WTC11 (cell line): Measurements from ENCODE around the gene TRAPPC14. TPM values are rescaled to one million over a fixed set of nuclear protein-coding genes. Genes with fewer than 3 reads are reported as not detected.
A peak's percentile ranks its signal among the peaks of the same experiment; 100 is the strongest.

Experiments used
- ATAC-seq: fragments of 200-7000 bp; cut with Tn5 transposase; 2 replicates; pipeline ENCODE4 v1.10.0; 2021; ENCODE audit warnings: mild to moderate bottlenecking, moderate library complexity
- CTCF ChIA-PET: fragments of 300-600 bp; sonication (Branson Sonifier 250); formaldehyde crosslinking; loops from one replicate; lab custom pipeline; 2021; ENCODE audit warnings: antibody characterized with exemption; lab: Charles Lee
- POLR2A ChIA-PET: fragments of 350-600 bp; sonication (Branson Sonifier 250); formaldehyde crosslinking; loops from one replicate; lab custom pipeline; 2021; ENCODE audit warnings: antibody characterized with exemption; lab: Charles Lee
- DNase-seq: peaks from one replicate; pipeline ENCODE4 v3.0.0; 2021; ENCODE audit warnings: low spot score
- H3K27ac Mint-ChIP-seq: 2 replicates; pipeline ENCODE4 v1.8.0; 2021; ENCODE audit warnings: mixed read lengths
- H3K27me3 Mint-ChIP-seq: 2 replicates; pipeline ENCODE4 v1.8.0; 2021; ENCODE audit warnings: low read depth, mild to moderate bottlenecking, moderate library complexity, mixed read lengths
- H3K36me3 Mint-ChIP-seq: 2 replicates; pipeline ENCODE4 v1.8.0; 2021; ENCODE audit warnings: mixed read lengths
- H3K4me1 Mint-ChIP-seq: 2 replicates; pipeline ENCODE4 v1.8.0; 2022; ENCODE audit warnings: mixed read lengths
- H3K4me3 Mint-ChIP-seq: 2 replicates; pipeline ENCODE4 v1.8.0; 2021; ENCODE audit warnings: mild to moderate bottlenecking, moderate library complexity, mixed read lengths
- H3K9me3 Mint-ChIP-seq: 2 replicates; pipeline ENCODE4 v1.8.0; 2021; ENCODE audit warnings: mixed read lengths
- ETV6 ChIP-seq: sonication (generic); formaldehyde crosslinking; IDR thresholded peaks from 2 replicates; pipeline ENCODE4 v1.8.1; 2022; ENCODE audit warnings: mild to moderate bottlenecking, missing genetic modification reagents
- GABPB1 ChIP-seq: sonication (generic); formaldehyde crosslinking; IDR thresholded peaks from 2 replicates; pipeline ENCODE4 v1.8.1; 2023; ENCODE audit warnings: mild to moderate bottlenecking, missing genetic modification reagents
- IRF2 ChIP-seq: sonication (generic); formaldehyde crosslinking; IDR thresholded peaks from 2 replicates; pipeline ENCODE4 v1.8.0; 2022; ENCODE audit warnings: low read depth, missing genetic modification reagents, borderline replicate concordance
- TEAD1 ChIP-seq: sonication (generic); formaldehyde crosslinking; IDR thresholded peaks from 2 replicates; pipeline ENCODE4 v1.8.0; 2022; ENCODE audit warnings: mild to moderate bottlenecking, missing genetic modification reagents
- TEAD4 ChIP-seq: sonication (generic); formaldehyde crosslinking; IDR thresholded peaks from 2 replicates; pipeline ENCODE4 v1.8.0; 2022; ENCODE audit warnings: mild to moderate bottlenecking, missing genetic modification reagents
- ZNF219 ChIP-seq: sonication (generic); formaldehyde crosslinking; IDR thresholded peaks from 2 replicates; pipeline ENCODE4 v1.8.0; 2023; ENCODE audit warnings: missing genetic modification reagents, mild to moderate bottlenecking, borderline replicate concordance
- total RNA-seq: library from RNA; stranded (reverse); gene quantifications from 3 replicates; pipeline ENCODE4 v1.2.3, GENCODE V29; 2021
- TF ChIP-seq, protein P1 (sequence below): sonication (generic); formaldehyde crosslinking; IDR thresholded peaks from 2 replicates; pipeline ENCODE4 v1.8.0; 2022; ENCODE audit warnings: missing genetic modification reagents
- TF ChIP-seq, protein P2 (sequence below): fragments of 250-450 bp; sonication (Bioruptor Pico); IDR thresholded peaks from 2 replicates; pipeline ENCODE4 v1.9.0; 2021; ENCODE audit warnings: mild to moderate bottlenecking
- TF ChIP-seq, protein P3 (sequence below): sonication (generic); formaldehyde crosslinking; IDR thresholded peaks from 2 replicates; pipeline ENCODE4 v1.8.1; 2022; ENCODE audit warnings: mild to moderate bottlenecking, moderate library complexity, missing genetic modification reagents
- TF ChIP-seq, protein P4 (sequence below): fragments of 250-450 bp; sonication (Bioruptor Pico); IDR thresholded peaks from 2 replicates; pipeline ENCODE4 v1.8.0; 2021; ENCODE audit warnings: mild to moderate bottlenecking
- TF ChIP-seq, protein P5 (sequence below): sonication (generic); formaldehyde crosslinking; IDR thresholded peaks from 2 replicates; pipeline ENCODE4 v1.8.1; 2023; ENCODE audit warnings: mild to moderate bottlenecking, missing genetic modification reagents, borderline replicate concordance
- TF ChIP-seq, protein P6 (sequence below): sonication (generic); formaldehyde crosslinking; IDR thresholded peaks from 2 replicates; pipeline ENCODE4 v1.8.0; 2023; ENCODE audit warnings: missing genetic modification reagents
- TF ChIP-seq, protein P7 (sequence below): sonication (generic); formaldehyde crosslinking; conservative IDR thresholded peaks from 2 replicates; pipeline ENCODE4 v1.8.1; 2023; ENCODE audit warnings: mild to moderate bottlenecking, low read depth, missing genetic modification reagents, moderate library complexity

Gene TRAPPC14
- total RNA-seq, 1 experiment from 2014 or later: 28.0 TPM

DNA sequence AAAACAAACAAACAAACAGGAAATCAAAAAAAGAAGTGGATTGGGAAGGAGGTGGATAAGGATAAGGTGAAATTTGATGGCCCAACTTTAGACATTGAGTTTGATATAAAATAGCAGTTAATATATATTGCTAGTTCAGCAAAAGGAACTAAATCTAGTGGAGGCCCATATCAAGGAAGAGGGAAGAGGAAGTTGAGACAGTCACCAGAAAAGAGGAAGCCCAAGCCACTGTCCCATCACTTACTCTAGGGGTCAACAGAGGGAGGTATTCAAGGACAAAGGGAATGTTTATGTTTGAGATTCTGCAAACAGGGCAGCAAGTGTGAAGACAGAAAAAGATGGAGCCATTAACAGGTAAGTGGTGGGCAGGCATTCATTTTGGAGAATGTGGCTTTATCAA, 6.1 kb downstream of the TRAPPC14 start (continued):
- TF ChIP-seq, protein P1, sequence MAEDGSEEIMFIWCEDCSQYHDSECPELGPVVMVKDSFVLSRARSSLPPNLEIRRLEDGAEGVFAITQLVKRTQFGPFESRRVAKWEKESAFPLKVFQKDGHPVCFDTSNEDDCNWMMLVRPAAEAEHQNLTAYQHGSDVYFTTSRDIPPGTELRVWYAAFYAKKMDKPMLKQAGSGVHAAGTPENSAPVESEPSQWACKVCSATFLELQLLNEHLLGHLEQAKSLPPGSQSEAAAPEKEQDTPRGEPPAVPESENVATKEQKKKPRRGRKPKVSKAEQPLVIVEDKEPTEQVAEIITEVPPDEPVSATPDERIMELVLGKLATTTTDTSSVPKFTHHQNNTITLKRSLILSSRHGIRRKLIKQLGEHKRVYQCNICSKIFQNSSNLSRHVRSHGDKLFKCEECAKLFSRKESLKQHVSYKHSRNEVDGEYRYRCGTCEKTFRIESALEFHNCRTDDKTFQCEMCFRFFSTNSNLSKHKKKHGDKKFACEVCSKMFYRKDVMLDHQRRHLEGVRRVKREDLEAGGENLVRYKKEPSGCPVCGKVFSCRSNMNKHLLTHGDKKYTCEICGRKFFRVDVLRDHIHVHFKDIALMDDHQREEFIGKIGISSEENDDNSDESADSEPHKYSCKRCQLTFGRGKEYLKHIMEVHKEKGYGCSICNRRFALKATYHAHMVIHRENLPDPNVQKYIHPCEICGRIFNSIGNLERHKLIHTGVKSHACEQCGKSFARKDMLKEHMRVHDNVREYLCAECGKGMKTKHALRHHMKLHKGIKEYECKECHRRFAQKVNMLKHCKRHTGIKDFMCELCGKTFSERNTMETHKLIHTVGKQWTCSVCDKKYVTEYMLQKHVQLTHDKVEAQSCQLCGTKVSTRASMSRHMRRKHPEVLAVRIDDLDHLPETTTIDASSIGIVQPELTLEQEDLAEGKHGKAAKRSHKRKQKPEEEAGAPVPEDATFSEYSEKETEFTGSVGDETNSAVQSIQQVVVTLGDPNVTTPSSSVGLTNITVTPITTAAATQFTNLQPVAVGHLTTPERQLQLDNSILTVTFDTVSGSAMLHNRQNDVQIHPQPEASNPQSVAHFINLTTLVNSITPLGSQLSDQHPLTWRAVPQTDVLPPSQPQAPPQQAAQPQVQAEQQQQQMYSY (CRISPR knock-in tag): no peak

DNA sequence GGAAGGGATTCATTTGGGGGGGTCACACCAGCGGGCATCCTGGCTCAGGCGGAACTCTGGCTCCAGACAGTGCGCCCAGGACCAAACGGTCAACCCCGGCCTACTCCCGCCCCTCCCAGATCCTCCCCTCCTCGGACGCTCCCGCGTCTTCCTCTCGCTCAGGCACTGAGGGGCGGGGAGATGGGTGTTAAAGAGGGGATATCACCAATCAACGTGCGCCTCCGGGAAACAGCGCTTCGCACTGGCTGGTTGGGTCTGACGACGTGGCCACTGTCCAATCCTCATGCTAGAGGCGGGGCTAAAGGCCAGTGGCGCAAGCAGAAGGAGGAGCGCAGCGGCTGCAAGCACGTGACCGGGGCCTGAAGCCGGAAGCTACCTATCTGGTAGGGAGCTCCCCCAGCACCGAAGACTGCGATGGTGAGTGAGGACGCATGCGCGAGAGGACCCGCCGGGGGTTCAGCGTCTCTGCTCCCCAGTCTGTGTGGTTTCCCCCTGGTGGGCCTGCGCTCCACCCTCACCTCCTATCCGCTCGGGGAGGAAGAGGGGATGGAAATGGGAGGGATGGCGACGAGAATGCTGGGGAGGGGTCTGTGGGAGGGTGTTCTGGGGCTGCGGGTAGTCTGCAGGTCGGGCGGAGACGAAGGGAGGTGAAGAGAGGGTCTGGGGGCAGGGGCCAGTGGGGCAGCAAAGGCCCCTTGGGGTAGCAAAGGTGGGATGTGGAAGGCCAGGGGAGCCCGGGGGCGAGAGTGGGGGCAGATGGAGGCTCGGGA, 9.8 kb downstream of the TRAPPC14 start, which contains the start of gene LAMTOR4:
TSS of gene LAMTOR4 (plus strand) at position 360 of the 770 bp plus-strand sequence. CDS start at position 415, 55 bp downstream.
- CTCF ChIA-PET: interaction anchor here (0.6 to 3.1 kb wide), 15 partner anchors 9 to 320 kb away, joined by 3 to 49 read pairs (median 4); partner anchors contain the start of genes AP4M1 and GAL3ST4
- Mint-ChIP-seq H3K36me3 (peaks cover 24% of the 10 kb centered on the region), H3K4me3 (peak within 1 kb of the TSS; percentile 99), H3K27me3 (peaks cover 3% of the 10 kb centered on the region; the same call in 1 of the 2 replicates), H3K4me1 (peaks cover 20% of the 10 kb centered on the region), H3K27ac (peak within 1 kb of the TSS; percentile 99), H3K9me3 (peaks cover 11% of the 10 kb centered on the region)
- DNase-seq (peak; percentile 99), ATAC-seq (peak; percentile 98)
- POLR2A ChIA-PET: interaction anchor here (0.6 to 1.6 kb wide), 13 partner anchors 9 to 960 kb away, joined by 3 to 5 read pairs (median 3); partner anchors contain the start of genes AP4M1, GAL3ST4, GPC2 and MBLAC1
- TF ChIP-seq, protein P2, sequence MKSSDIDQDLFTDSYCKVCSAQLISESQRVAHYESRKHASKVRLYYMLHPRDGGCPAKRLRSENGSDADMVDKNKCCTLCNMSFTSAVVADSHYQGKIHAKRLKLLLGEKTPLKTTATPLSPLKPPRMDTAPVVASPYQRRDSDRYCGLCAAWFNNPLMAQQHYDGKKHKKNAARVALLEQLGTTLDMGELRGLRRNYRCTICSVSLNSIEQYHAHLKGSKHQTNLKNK: 0 out of 2 replicates have a peak, but pooled peaks have one; percentile 15
- TF ChIP-seq TEAD4 (no peak), IRF2 (CRISPR knock-in tag) (no peak), ETV6 (CRISPR knock-in tag) (peak; percentile 75; the same call in 1 of the 2 replicates), ZNF219 (CRISPR knock-in tag) (no peak), GABPB1 (CRISPR knock-in tag) (peak; percentile 57; the same call in 1 of the 2 replicates), TEAD1 (CRISPR knock-in tag) (0 out of 2 replicates have a peak, but pooled peaks have one; percentile 28)
- TF ChIP-seq, protein P1 (CRISPR knock-in tag): peak; percentile 79
- TF ChIP-seq, protein P3, sequence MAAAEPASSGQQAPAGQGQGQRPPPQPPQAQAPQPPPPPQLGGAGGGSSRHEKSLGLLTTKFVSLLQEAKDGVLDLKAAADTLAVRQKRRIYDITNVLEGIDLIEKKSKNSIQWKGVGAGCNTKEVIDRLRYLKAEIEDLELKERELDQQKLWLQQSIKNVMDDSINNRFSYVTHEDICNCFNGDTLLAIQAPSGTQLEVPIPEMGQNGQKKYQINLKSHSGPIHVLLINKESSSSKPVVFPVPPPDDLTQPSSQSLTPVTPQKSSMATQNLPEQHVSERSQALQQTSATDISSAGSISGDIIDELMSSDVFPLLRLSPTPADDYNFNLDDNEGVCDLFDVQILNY (CRISPR knock-in tag): 0 out of 2 replicates have a peak, but pooled peaks have one; percentile 64
- TF ChIP-seq, protein P4, sequence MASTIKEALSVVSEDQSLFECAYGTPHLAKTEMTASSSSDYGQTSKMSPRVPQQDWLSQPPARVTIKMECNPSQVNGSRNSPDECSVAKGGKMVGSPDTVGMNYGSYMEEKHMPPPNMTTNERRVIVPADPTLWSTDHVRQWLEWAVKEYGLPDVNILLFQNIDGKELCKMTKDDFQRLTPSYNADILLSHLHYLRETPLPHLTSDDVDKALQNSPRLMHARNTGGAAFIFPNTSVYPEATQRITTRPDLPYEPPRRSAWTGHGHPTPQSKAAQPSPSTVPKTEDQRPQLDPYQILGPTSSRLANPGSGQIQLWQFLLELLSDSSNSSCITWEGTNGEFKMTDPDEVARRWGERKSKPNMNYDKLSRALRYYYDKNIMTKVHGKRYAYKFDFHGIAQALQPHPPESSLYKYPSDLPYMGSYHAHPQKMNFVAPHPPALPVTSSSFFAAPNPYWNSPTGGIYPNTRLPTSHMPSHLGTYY (CRISPR knock-in tag): no peak
- TF ChIP-seq, protein P5, sequence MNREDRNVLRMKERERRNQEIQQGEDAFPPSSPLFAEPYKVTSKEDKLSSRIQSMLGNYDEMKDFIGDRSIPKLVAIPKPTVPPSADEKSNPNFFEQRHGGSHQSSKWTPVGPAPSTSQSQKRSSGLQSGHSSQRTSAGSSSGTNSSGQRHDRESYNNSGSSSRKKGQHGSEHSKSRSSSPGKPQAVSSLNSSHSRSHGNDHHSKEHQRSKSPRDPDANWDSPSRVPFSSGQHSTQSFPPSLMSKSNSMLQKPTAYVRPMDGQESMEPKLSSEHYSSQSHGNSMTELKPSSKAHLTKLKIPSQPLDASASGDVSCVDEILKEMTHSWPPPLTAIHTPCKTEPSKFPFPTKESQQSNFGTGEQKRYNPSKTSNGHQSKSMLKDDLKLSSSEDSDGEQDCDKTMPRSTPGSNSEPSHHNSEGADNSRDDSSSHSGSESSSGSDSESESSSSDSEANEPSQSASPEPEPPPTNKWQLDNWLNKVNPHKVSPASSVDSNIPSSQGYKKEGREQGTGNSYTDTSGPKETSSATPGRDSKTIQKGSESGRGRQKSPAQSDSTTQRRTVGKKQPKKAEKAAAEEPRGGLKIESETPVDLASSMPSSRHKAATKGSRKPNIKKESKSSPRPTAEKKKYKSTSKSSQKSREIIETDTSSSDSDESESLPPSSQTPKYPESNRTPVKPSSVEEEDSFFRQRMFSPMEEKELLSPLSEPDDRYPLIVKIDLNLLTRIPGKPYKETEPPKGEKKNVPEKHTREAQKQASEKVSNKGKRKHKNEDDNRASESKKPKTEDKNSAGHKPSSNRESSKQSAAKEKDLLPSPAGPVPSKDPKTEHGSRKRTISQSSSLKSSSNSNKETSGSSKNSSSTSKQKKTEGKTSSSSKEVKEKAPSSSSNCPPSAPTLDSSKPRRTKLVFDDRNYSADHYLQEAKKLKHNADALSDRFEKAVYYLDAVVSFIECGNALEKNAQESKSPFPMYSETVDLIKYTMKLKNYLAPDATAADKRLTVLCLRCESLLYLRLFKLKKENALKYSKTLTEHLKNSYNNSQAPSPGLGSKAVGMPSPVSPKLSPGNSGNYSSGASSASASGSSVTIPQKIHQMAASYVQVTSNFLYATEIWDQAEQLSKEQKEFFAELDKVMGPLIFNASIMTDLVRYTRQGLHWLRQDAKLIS (CRISPR knock-in tag): no peak
- TF ChIP-seq, protein P6, sequence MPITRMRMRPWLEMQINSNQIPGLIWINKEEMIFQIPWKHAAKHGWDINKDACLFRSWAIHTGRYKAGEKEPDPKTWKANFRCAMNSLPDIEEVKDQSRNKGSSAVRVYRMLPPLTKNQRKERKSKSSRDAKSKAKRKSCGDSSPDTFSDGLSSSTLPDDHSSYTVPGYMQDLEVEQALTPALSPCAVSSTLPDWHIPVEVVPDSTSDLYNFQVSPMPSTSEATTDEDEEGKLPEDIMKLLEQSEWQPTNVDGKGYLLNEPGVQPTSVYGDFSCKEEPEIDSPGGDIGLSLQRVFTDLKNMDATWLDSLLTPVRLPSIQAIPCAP (CRISPR knock-in tag): peak; percentile 59; the same call in 1 of the 2 replicates
- TF ChIP-seq, protein P7, sequence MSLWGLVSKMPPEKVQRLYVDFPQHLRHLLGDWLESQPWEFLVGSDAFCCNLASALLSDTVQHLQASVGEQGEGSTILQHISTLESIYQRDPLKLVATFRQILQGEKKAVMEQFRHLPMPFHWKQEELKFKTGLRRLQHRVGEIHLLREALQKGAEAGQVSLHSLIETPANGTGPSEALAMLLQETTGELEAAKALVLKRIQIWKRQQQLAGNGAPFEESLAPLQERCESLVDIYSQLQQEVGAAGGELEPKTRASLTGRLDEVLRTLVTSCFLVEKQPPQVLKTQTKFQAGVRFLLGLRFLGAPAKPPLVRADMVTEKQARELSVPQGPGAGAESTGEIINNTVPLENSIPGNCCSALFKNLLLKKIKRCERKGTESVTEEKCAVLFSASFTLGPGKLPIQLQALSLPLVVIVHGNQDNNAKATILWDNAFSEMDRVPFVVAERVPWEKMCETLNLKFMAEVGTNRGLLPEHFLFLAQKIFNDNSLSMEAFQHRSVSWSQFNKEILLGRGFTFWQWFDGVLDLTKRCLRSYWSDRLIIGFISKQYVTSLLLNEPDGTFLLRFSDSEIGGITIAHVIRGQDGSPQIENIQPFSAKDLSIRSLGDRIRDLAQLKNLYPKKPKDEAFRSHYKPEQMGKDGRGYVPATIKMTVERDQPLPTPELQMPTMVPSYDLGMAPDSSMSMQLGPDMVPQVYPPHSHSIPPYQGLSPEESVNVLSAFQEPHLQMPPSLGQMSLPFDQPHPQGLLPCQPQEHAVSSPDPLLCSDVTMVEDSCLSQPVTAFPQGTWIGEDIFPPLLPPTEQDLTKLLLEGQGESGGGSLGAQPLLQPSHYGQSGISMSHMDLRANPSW: no peak
